Measurements from ENCODE around the gene ZW10.
A peak's percentile ranks its signal among the peaks of the same experiment; 100 is the strongest.
"Not testable (repeated sequence)": the region's sequence is repeated elsewhere in the genome, so short reads cannot be mapped to it uniquely, and the experiment has no call there.

Gene ZW10, protein sequence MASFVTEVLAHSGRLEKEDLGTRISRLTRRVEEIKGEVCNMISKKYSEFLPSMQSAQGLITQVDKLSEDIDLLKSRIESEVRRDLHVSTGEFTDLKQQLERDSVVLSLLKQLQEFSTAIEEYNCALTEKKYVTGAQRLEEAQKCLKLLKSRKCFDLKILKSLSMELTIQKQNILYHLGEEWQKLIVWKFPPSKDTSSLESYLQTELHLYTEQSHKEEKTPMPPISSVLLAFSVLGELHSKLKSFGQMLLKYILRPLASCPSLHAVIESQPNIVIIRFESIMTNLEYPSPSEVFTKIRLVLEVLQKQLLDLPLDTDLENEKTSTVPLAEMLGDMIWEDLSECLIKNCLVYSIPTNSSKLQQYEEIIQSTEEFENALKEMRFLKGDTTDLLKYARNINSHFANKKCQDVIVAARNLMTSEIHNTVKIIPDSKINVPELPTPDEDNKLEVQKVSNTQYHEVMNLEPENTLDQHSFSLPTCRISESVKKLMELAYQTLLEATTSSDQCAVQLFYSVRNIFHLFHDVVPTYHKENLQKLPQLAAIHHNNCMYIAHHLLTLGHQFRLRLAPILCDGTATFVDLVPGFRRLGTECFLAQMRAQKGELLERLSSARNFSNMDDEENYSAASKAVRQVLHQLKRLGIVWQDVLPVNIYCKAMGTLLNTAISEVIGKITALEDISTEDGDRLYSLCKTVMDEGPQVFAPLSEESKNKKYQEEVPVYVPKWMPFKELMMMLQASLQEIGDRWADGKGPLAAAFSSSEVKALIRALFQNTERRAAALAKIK

DNA sequence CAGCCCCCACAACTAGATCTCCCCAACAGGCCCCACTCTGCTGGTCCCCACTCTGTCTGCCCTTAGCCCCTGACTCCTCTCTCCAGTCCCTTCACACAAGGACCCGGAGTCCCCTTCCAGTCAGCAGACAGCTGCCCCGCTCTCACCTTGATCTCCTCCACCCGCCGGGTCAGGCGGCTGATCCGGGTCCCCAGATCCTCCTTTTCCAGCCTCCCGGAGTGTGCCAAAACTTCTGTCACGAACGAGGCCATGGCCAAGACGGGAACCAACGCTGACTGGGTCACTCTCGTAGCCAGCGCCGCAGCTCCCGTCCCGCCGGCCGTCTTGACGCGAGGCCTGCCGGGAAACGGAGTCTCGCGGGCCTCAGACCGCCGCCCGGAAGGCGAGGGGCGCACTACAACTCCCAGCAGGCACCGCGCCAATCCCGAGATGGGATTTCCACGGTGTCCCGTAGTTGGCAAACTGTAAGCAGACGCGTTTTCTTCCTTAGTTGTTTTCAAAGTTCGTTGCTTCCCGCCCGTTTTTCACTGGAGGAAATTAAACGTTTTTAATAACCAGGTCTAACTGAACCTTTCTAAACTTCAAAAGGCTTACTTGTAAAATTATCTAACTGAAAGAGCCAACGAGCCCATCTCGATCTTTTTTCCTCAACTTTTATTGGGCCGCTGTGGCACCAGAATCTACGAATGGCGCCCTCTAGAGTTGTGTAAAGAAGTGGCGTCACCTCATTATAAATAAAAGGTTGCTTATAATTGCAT is at the start of gene ZW10:
Gene ZW10 (minus strand): TSS at position 277 of the 758 bp plus-strand sequence. CDS start 26 bp downstream, at position 251.
- DNase-seq: peak; percentile 91 to 92

DNA sequence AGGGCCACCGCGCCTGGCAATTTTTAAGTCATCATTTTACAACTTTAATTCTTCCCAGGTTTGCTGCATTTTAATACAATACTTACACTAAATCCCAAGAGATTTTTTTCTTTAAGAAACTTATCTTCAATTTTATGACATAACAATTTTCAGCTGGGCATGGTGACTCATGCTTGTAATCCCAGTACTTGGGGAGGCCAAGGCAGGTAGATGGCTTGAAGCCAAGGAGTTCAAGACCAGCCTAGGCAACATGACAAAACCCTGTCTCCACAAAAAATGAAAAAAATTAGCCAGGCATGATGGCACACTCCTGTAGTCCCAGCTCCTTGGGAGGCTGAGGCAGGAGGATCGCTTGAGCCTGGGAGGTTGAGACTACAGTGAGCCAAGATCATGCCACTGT is 44.9 kb upstream of the ZW10 start:
- DNase-seq: no peak

DNA sequence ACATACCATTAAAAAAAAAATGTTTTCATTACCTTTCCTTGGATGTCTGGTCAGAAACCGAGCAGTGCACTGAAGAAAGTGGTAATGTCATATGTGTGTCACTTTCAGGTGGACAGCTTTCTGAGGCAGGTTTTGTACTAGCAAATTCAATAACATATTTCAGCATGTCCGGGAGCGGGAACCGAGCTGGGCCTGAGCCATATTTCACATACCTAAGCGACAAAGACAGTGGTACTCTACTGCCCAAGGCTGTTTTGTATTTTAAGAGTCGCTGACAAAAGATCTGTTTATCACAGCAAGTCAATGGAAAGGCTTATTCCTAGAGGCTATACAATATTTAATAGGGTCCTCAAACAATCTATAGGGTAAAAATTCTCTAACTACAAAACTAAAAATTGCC is 44.1 kb upstream of the ZW10 start:
- DNase-seq: no peak

DNA sequence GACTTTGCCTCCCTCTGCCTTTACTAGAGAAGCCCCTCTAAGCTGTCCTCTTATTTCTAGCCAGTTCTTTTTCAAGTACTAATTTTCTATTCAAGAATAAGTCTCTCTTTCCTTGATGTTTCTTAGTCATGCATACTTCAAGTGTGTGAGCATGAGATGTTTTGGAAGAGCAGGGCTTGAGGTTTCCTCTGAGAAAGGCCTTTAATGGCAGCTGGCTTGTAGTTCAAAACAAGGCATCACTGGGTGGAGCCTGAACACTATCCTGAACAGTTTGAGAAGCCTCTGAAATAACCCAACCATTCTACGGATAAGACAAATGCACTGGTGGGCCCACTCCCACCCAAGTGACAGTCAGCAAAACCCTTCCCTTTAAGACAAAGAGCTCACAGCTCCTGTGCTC is 43.7 kb upstream of the ZW10 start:
- DNase-seq: no peak

DNA sequence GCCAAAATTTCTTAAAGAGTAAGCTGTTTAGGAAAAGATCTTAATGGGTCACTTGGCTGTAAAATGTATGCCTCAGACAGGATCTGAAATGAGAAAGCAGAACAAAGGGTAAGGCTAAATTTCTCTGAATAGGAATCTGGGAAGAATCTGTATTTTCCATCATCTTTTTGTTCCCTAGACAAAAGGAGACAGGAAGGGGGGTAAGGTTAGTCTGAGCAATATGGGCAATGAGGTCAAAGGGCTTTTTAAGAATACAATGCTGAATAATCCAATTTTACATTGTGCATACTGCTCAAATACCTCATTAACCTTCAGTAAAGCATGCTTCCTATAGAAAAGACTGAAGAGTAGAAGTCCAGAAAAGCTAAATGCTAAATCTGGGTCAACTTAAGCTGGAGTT is 40.7 kb upstream of the ZW10 start:
- no peak for DNase-seq

DNA sequence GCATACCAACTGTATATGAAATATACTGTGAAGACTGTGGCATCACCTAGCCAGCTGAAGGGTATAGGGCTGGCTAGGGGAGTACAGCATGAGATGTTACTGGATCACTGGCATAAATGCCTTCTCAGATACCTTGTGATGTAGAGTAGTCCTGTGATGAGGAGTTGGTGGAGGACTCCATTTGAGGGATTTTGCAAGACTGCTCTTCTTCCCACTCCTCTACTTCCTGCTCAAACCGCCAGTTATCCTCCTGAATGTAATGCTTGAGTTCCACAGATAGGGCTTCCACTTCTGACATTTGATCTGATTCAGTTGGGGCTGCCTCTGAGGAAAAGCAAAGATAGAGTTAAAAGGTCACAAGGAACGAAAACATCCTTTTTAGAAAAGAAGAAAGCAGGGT is 35.4 kb upstream of the ZW10 start:
- DNase-seq: no peak

DNA sequence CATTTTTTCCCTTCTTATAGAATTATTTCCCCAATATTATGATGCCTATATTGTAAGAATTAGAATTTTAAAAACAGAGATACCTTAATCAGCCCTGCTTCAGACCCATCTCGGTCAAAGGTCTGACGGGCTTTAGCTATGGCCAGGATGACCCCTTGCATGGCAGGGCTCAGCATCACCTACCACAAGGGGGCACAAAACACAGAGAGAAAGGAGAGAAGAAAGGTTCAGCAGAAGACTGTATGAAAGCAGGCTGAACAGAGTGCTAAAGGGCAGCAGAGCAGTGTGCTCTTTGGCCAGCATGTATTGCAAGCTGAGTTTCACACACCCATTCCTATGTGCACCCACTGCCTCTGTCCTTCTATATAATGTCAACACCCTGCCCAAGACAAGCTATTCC is 32.9 kb upstream of the ZW10 start:
- DNase-seq: peak in 1 of 2 donors; percentile 4

DNA sequence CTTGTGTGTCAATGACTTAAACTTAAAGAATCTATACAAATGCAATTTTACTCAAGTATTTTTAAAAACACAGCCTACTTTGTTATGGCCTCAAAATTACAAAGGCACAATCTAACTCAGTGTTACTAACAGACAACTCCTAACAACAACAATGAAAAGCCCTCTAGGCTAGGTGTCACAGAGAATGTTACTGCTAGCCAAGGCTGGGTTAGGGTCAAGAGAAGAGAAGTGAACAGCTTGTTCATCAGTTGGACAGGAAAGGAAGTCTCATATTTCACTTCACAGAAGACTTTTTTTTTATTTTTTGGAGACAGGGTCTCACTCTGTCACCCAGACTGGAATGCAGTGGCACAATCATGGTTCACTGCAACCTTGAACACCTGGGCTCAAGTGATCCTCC is 32.1 kb upstream of the ZW10 start:
- DNase-seq: no peak

DNA sequence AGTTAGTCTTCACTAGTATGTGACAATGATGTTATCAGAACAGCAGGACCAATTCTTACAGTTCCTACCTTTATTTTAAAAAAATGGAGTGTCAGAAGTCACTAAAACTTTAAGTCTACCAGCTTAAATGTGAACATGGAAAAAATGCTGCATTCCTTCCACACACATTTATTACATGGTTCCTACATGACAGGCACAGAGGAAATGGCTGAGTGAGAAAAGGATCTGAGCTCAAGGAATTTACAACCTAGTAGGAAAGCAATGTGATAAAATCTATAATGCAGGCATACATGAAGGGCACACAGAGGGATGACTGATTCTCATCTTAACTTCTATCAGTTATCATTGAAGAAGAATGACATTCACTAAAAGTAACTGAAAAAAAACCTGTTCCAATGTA is 29.1 kb upstream of the ZW10 start:
- DNase-seq: no peak

DNA sequence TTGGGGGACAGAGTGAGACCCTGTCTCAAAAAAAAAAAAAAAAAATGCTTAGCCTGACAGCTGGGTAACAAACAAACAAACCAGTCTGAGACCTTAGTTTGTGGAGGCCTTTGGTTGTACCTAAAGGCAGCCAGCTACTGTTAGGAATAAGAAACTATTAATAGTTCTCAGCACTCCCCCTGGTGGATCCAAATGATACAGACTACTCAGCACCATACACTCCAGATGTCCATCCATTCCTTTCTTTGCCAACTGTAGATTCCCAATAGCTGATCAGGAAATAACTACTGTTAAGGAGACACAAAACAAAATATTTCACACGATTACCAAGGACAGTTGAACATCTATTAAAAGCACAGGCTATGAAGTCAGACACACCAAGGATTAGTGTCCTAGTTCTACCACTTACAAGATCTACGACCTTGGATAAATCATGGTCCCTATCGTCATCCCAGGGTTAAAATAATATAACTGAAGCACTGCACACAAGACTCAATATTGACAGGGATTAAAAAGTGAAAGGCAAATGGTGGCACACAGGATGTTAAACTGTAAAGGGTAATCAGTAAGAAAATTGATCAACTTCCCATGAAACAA is 23.3 kb upstream of the ZW10 start:
- peak in 1 of 2 donors; percentile 35 for DNase-seq

DNA sequence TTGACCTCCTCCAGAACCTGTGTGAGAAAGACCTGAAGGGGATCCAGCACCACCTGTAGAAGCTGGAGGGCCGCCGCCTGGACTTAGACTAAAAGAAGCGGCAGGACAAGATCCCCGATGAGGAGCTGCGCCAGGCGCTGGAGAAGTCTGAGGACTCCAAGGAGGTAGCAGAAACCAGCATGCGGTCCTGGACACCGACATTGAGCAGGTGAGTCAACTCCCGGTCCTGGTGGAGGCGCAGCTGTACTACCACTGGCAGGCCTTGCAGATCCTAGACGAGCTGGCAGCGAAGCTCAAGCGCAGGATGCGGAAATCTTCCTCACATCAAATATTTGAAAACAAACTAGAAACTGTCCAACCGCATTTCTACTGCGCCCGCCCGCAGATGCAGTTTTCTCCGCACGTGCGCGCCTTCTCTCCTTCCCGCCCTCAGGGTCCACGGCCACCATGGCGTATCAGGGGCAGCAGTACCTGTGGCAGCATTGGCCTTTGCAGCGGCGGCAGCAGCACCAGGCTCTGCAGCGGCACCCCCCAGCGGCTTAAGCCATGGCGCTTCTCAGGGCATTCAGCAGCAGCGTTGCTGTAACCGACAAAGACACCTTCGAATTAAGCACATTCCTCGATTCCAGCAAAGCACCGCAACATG is 16.3 kb upstream of the ZW10 start:
- no peak for DNase-seq

DNA sequence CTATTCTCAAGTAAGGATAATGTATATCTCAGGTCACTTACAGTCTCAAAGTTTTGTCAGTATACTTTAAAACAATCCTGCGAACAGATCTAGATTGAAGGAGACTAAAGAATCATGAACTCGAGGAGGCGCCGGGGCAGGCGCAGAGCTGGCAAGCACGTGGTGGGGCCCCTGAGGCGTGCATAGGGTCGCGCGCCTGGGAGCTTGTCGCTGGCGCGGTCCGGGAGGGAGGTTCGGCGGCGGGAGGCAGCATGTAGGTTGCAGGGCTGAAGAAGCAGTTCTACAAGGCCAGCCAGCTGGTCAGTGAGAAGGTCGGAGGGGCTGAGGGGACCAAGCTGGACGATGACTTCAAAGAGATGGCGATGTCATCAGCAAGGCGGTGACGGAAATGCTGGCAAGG is 15.5 kb upstream of the ZW10 start:
- DNase-seq: not testable (repeated sequence)

DNA sequence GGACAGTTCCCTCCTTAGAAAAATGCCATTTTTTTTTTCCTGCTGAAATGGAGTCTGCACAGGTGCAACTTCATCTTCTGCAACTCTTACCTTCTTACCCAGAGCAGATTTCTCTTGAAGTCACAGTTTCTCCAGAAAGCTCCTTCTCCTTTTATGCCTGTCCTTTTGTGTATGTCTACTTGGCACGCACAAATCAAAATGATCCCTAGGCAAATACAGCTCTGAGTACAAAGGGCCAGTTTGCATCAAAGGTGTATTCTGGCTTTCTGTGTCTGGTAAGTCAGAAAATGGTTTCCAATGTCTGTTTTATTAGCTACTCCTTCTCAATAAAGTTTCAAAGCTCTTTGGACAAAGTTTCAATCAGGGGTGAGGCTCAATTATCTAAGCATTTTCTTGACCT is 8.6 kb upstream of the ZW10 start:
- DNase-seq: no peak

DNA sequence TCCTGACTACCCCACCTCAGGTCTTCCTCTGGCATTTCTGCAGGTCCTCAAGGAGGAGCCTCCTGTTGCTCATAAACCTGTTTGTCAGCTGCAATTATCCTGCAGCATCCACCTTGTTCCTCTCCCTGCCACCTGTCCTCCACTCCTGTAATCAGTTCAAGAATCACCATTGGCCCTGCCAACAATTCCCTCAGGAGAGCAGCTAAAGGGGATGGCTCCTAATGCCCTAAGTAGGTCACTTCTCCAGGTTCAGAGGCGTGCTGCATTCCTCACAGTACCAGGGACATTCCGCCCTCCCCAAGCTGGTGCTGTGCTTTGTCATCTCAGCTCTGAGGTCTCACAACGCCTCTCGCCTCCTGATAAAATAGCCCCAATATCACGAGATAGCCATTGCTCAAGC is 8.2 kb upstream of the ZW10 start:
- no peak for DNase-seq

DNA sequence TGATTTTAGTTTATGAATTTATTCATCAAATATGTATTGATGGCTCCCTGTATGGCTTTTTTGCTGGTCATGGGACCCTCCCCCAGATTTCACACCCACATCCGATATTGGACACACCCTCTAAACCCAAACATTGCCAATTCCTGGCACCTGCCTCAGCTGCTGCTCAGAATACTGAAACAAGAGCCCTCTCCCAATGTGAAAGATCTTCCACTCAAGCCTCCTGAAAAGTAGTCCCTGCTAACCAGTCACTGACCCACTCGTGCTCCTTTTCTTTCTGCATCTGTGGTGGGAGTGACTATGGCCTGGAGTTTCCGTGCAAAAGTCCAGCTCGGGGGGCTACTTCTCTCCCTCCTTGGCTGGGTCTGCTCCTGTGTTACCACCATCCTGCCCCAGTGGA is 6.0 kb upstream of the ZW10 start, which contains the start of gene CLDN25:
Gene CLDN25 (plus strand): TSS at position 301 of the 400 bp plus-strand sequence. CDS start 0 bp downstream, at position 301.
- no peak for DNase-seq

DNA sequence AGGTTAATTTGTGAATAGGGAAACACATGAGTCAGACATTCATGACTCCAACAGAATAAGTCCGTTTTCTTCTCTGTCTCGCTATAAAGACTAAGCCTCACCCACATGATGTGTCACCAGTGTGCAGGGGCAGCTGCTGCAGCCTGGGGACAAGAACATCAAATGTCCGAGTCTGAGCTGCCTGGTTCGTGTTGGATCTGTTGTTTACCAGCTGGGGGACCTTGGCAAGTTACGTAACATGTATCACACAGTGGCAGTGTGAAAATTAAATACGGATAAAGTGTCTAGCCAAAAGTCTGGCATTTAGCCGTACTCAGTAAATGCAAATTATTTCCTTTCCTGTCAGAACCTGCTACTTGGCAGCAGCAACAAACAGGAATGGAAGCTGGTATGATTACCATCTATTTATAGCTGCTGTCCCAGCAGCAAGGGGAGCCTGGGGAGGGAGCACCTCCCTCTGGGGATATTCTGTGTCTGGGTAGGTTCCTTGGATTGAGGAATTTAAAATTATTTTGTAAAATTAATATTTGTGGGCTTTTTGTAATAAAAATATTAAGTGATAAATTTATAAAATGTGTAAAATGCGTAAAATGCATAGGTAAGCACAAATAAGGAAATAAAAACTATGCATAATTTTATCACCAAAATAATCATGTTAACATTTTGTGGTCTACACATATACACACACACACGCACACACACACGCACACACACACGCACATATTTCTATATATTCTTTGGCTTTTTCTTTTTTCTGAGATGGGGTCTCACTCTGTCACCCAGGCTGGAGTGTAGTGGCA is 4.8 kb upstream of the ZW10 start:
- DNase-seq: no peak

DNA sequence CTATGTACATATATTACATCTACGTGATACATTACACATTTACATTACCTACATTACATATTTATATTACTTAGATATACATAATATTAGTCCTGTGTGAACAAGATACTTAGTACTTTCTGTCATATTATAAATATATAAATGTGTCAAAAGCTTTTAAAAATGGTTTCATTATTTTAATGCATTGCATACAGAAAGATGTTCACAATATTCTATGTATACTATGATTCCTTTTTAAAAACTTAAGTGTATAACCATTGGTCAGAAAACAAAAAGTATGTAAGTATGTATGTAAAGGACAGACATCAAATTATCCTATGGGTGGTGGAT is 647 bp upstream of the ZW10 start:
- DNase-seq: no peak

DNA sequence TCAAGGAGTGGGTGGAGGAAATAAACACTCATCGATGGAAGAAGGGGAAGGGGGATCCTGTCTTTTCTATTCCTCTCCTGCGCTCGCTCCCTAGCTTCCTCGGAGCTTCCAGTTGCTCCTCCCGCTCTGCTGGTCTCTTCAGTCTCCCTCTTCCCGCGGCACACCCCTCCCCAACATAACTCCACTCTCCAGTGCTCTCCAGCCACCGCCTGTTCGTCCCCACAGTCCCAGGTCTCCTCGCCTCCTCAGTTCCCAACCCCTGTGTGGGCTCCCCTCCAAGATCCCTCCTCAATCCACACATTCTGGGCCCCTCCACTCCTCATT is 438 bp downstream of the ZW10 start:
- no peak for DNase-seq

DNA sequence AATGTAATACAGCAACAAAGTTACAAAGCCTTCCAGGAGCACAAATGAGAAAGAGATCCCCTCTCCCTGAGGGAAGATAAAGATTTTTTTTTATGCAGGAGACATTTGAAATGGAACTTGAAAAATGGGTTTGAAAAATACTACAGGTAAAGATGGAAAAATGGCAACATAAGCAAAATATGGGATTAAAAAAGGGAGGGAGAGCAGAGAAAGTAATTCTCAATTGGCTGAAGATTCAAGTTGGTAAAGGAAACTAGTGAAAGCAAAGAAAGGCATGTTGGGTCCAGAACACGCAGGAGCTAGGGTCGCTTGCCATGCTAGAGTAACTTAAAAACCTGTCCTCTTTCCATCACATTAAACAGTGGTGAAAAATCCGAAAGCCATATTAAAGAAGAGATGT is 1.5 kb downstream of the ZW10 start:
- DNase-seq: no peak

DNA sequence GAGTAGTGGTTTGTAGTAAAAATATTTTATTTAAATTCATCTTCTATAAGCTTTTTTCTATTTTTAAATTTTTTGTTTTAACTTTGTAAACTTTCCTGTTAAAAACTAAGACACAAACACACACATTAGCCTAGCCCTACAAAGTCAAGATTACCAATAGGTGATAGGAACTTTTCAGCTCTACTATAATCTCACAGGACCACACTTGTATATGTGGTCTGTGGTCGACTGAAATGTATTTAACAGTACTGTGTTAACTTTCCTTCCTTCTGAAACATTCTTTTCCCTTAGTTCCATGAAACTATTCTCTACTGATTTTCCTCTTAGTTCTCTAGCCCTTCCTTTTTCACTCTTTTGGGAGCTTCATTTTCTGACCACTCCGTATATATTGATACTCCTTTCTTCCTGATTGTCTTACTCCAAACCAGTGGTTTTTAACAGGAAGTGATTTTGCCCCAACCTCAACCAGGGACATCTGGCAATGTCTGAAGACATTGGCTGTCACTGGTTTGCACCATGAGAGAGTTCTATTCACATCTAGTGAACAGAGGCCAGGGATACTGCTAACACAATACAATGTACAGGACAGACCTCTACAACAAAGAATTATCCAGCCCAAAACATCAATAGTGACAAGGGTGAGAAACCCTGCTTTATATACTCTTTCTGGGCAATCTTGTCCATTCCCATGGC is 8.8 kb downstream of the ZW10 start:
- no peak for DNase-seq

DNA sequence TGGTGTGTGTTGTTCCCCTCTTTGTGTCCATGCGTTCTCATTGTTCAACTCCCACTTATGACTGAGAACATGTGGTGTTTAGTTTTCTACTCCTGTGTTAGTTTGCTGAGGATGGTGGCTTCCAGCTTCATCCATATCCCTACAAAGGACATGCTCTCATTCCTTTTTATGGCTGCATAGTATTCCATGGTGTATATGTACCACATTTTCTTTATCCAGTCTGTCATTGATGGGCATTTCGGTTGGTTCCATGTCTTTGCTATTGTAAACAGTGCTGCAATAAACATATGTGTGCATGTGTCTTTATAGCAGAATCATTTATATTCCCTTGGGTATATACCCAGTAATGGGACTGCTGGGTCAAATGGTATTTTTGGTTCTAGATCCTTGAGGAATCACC is 10.5 kb downstream of the ZW10 start:
- DNase-seq: not testable (repeated sequence)
